Fibroblast of lung (primary cell): ENCODE data around the gene AK8. TPM values are rescaled to one million over a fixed set of nuclear protein-coding genes. Genes with fewer than 3 reads are reported as not detected.

ENCODE experiments used
- DNase-seq, 2 donors: peaks; one replicate each; pipeline versions ENCODE4 v3.0.0 to v3.0.0-alpha.2; 2010; ENCODE audit warnings: low read depth in 2 of 2
- H2AFZ ChIP-seq: 2 replicates; pipeline ENCODE4 v1.5.1; 2012; ENCODE audit warnings: low read length, control low read depth, inconsistent platforms
- H3K27ac ChIP-seq: 2 replicates; pipeline ENCODE4 v1.5.1; 2011; ENCODE audit warnings: low read length, control low read depth; ENCODE audit not compliant: insufficient read depth
- H3K27me3 ChIP-seq: 2 replicates; pipeline ENCODE4 v1.5.1; 2011; ENCODE audit warnings: mild to moderate bottlenecking, low read length; ENCODE audit not compliant: control insufficient read depth, insufficient read depth
- H3K36me3 ChIP-seq: 2 replicates; pipeline ENCODE4 v1.5.1; 2011; ENCODE audit warnings: low read length; ENCODE audit not compliant: control insufficient read depth, insufficient read depth
- H3K4me1 ChIP-seq: 2 replicates; pipeline ENCODE4 v1.5.1; 2011; ENCODE audit warnings: low read length; ENCODE audit not compliant: control insufficient read depth, insufficient read depth; ENCODE audit errors: extremely low read depth
- H3K4me2 ChIP-seq: 2 replicates; pipeline ENCODE4 v1.5.1; 2011; ENCODE audit warnings: low read length, control low read depth; ENCODE audit not compliant: insufficient read depth; ENCODE audit errors: extremely low read depth
- H3K4me3 ChIP-seq, 4 experiments: fragments of 200-600 bp in 1 of 4; sonication (generic) in 1 of 4; replicated peaks in 1 of 4; 2 replicates each; pipeline ENCODE4 v1.5.1; 2011 to 2016; ENCODE audit warnings: low read length in 4 of 4, low read depth in 3 of 4, mild to moderate bottlenecking in 3 of 4, control low read depth in 2 of 4, inconsistent platforms in 1 of 4, mixed read lengths in 1 of 4; ENCODE audit not compliant: insufficient read depth in 1 of 4; ENCODE audit errors: control extremely low read depth in 1 of 4
- H3K79me2 ChIP-seq: 2 replicates; pipeline ENCODE4 v1.5.1; 2012; ENCODE audit warnings: mild to moderate bottlenecking, low read length, inconsistent platforms; ENCODE audit not compliant: control insufficient read depth, insufficient read depth
- H3K9ac ChIP-seq: 2 replicates; pipeline ENCODE4 v1.5.1; 2011; ENCODE audit warnings: mild to moderate bottlenecking, low read length, control low read depth; ENCODE audit not compliant: insufficient read depth
- H3K9me3 ChIP-seq: 2 replicates; pipeline ENCODE4 v1.5.1; 2012; ENCODE audit warnings: low read depth, low read length; ENCODE audit not compliant: control insufficient read depth, insufficient read depth
- H4K20me1 ChIP-seq: 2 replicates; pipeline ENCODE4 v1.5.1; 2011; ENCODE audit warnings: low read length; ENCODE audit not compliant: control insufficient read depth, insufficient read depth; ENCODE audit errors: extremely low read depth
- EZH2 ChIP-seq: IDR thresholded peaks from 2 replicates; pipeline ENCODE4 v1.5.1; 2012; ENCODE audit warnings: low read length, control low read depth, mild to moderate bottlenecking; ENCODE audit errors: missing control alignments
- polyA plus RNA-seq, 2 donors: library from polyadenylated mRNA; depleted of rRNA in 1 of 2; stranded (reverse) in 1 of 2; unstranded in 1 of 2; fragments of >200 nt; gene quantifications; 2 replicates each; pipeline ENCODE4 v1.2.1, GENCODE V29; 2011 to 2012; ENCODE audit warnings: missing spikeins in 1 of 2
- total RNA-seq: library from RNA; depleted of rRNA; stranded (reverse); fragments of >200 nt; gene quantifications from 2 replicates; pipeline ENCODE4 v1.2.1, GENCODE V29; 2014
- TF ChIP-seq, protein P1 (sequence below), 2 donors: IDR thresholded peaks in 1 of 2; conservative IDR thresholded peaks in 1 of 2; 1 replicate in 1 of 2; 2 replicates in 1 of 2; pipeline ENCODE4 v1.5.1; 2011 to 2012; ENCODE audit warnings: low read length in 2 of 2, control low read depth in 1 of 2, inconsistent platforms in 1 of 2, low read depth in 1 of 2, mild to moderate bottlenecking in 1 of 2

AK8 gene
- total and polyA plus RNA-seq, 2 donors (not counting 1 experiment from before 2014, with no cell fraction given) = 0.17 to 0.50 TPM

DNA sequence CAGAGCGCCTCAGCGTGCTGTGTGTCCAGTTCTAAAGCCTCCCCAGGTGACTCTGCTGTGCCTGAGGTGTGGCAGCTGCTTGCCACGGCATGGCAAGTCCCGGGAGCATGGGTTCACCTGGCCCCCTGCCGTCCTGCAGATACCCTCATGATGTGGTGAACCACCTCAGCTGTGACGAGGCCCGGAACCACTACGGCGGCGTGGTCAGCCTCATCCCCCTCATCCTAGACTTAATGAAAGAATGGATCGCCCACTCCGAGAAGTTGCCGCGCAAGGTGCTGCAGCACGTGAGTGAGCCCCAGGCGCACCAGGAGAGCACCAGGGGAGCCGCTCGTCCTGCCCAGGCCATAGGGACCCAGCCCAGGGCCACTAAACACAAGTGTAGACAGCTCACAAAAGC, 10.1 kb upstream of the AK8 start:
- Histone ChIP-seq H3K36me3 (no peaks in the 10 kb centered on the region), H3K27ac (no peak overlapping the region), H3K27me3 (no peaks in the 10 kb centered on the region), H3K9ac (no peak overlapping the region), H3K79me2 (no peaks in the 10 kb centered on the region), H3K4me3 (no peak overlapping the region), H3K9me3 (no peaks in the 10 kb centered on the region), H4K20me1 (no peaks in the 10 kb centered on the region), H3K4me1 (no peaks in the 10 kb centered on the region), H2AFZ (no peak overlapping the region), H3K4me2 (no peak overlapping the region)
- TF ChIP-seq, protein P1, sequence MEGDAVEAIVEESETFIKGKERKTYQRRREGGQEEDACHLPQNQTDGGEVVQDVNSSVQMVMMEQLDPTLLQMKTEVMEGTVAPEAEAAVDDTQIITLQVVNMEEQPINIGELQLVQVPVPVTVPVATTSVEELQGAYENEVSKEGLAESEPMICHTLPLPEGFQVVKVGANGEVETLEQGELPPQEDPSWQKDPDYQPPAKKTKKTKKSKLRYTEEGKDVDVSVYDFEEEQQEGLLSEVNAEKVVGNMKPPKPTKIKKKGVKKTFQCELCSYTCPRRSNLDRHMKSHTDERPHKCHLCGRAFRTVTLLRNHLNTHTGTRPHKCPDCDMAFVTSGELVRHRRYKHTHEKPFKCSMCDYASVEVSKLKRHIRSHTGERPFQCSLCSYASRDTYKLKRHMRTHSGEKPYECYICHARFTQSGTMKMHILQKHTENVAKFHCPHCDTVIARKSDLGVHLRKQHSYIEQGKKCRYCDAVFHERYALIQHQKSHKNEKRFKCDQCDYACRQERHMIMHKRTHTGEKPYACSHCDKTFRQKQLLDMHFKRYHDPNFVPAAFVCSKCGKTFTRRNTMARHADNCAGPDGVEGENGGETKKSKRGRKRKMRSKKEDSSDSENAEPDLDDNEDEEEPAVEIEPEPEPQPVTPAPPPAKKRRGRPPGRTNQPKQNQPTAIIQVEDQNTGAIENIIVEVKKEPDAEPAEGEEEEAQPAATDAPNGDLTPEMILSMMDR (conservative IDR thresholded peaks at IDR 0.05 in 1 of 2, IDR thresholded peaks at IDR 0.05 in 1 of 2; ENCODE audit: low read depth in 1 of 2, low read length in 2 of 2) = no peak
- TF ChIP-seq EZH2 = no peak
- DNase-seq = no peak

DNA sequence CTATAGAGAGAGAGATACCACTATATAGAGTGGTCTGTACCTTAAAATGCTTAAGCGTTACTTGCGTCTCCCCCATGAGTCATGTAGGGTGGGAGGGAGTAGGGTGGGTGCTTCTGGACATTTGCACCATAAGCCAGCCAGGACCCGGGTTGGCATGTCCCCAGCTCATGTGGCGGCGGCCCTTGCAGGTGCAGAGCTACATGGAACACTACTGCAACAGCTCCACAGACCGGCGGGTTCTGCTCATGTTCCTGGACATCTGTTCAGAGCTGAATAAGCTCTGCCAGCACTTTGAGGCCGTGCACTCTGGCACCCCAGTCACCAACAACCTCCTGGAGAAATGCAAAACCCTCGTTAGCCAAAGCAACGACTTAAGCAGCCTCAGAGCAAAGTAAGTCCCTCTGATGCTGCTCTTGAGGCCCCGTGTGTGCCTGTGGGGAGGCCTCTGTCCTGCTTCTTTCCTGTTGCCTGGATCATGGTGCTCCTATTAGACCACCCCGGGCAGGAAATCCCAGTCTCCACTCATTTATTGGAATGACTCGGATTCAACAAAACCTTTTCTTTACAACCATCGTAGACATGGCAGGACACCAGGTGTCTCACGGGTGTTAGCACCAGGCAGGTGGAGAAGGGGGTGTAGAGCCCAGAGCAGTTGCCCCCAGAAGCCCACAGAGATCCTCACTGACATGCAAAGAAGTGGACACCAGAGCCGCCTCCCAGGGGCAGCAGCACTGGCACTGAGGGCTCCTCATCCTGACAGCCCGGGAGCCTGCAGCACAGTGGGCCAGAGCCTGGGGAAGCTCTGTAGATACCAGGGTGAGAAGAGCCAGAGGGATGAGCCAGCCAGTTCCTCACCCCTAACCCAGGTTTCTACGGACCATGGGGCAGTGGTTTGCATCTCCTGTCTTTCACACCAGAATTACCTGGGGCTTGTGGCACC, 9.4 kb upstream of the AK8 start:
- no peaks in the 10 kb centered on the region for H3K27me3 ChIP-seq
- H3K4me3 ChIP-seq = no peak overlapping the region
- TF ChIP-seq EZH2 = no peak
- TF ChIP-seq, protein P1 (conservative IDR thresholded peaks at IDR 0.05 in 1 of 2, IDR thresholded peaks at IDR 0.05 in 1 of 2; ENCODE audit: low read depth in 1 of 2, low read length in 2 of 2) = no peak
- H3K9me3 ChIP-seq = no peaks in the 10 kb centered on the region
- H4K20me1 ChIP-seq = no peaks in the 10 kb centered on the region
- no peak overlapping the region for H3K9ac ChIP-seq
- H3K4me2 ChIP-seq = no peak overlapping the region
- no peaks in the 10 kb centered on the region for H3K79me2 ChIP-seq
- H3K4me1 ChIP-seq = no peaks in the 10 kb centered on the region
- DNase-seq = no peak
- no peak overlapping the region for H2AFZ ChIP-seq
- H3K36me3 ChIP-seq = no peaks in the 10 kb centered on the region
- H3K27ac ChIP-seq = no peak overlapping the region

DNA sequence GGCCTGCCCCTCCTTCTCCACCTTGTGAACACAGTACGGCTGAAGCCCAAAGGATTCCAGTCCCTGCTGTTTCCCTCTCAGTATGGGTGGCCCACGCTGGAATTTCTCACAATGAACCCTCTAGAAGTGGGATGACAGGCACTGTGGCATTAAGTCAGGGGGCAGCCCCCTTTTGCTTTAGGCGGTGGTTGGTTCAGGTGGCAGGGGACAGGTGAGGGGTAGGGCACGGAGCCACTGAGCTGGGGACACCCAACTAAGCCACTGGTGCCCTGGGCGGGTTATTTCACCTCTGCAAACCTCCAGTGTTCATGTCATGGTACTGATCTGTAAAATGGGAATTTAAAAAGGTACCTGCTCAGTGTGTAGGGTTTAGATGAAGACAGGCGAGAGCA, 8.2 kb upstream of the AK8 start:
- no peak overlapping the region for H3K27ac ChIP-seq
- H3K4me2 ChIP-seq = no peak overlapping the region
- H2AFZ ChIP-seq = no peak overlapping the region
- no peak overlapping the region for H3K4me3 ChIP-seq
- H3K9me3 ChIP-seq = no peaks in the 10 kb centered on the region
- no peaks in the 10 kb centered on the region for H3K36me3 ChIP-seq
- H3K9ac ChIP-seq = no peak overlapping the region
- TF ChIP-seq, protein P1 (conservative IDR thresholded peaks at IDR 0.05 in 1 of 2, IDR thresholded peaks at IDR 0.05 in 1 of 2; ENCODE audit: low read depth in 1 of 2, low read length in 2 of 2) = no peak
- no peak for TF ChIP-seq EZH2
- H3K79me2 ChIP-seq = no peaks in the 10 kb centered on the region
- DNase-seq = no peak
- H3K4me1 ChIP-seq = no peaks in the 10 kb centered on the region
- H3K27me3 ChIP-seq = no peaks in the 10 kb centered on the region
- no peaks in the 10 kb centered on the region for H4K20me1 ChIP-seq
